HG02943 (cell line): ENCODE data around the gene FSIP1.
"Not testable (repeated sequence)": the region's sequence is repeated elsewhere in the genome, so short reads cannot be mapped to it uniquely, and the experiment has no call there.

Experiments used
- ATAC-seq: cut with Tn5 transposase; IDR thresholded peaks from one replicate; pipeline ENCODE4 v1.9.1; 2021; ENCODE audit warnings: mild to moderate bottlenecking, low read depth, moderate library complexity; ENCODE audit not compliant: unreplicated experiment

Gene FSIP1

GRCh38 chr15:39782441-39783138 is at the start of gene FSIP1:
Gene FSIP1, minus strand, starts transcription at chr15:39782841. Its CDS starts 6,317 bp downstream, at chr15:39776524.
- ATAC-seq, result peak; percentile 99

GRCh38 chr15:39830166-39830565 is 47.5 kb upstream of the FSIP1 start:
- no peak for ATAC-seq

DNA sequence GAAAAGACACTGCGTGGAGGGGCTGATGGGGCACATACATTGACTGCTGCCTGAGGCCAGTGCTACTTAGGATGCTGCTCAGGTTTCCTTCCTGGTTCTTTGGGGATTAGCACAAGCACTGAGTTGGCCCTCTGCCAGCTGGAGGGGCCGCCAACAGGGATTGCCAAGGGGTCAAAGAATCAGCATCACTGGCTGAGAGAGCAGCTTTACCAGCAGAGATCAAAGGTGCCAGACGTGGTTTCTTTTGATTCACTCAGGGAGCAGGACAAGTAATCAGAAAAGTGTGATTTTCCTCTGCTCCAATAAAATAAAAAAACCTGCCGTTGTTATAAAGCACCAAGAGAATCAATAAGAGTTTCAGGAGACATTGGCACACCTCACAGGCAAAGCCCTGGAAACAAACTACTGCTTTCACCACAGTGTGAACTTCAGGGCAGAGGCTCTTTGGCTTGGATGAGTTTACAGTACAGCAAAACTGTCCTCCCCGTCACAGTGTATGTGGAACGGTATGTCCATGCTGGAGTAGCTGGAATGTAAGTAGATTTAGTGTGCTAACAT is 45.8 kb upstream of the FSIP1 start:
- no peak for ATAC-seq

DNA sequence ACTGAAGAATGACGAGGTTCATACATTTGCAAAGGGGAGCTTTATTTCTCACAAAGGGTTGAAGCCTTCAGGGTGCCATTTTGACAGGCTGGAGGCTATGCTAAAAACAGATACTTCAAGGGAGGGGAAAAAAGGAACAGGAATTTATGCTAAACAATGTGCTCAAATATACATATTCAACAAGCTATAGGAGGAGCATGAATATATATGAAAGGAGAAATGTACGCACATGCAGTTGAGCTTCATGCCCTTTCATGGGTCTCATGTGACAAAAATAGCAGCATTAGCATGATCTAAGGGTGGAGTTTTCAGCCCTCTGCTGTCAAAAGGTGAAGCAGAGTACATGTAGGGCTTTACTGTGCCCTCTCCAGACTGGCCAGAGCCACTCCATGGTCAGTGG is 44.3 kb upstream of the FSIP1 start:
- no peak for ATAC-seq

GRCh38 chr15:39823634-39824033 is 41.0 kb upstream of the FSIP1 start:
- no peak for ATAC-seq

DNA sequence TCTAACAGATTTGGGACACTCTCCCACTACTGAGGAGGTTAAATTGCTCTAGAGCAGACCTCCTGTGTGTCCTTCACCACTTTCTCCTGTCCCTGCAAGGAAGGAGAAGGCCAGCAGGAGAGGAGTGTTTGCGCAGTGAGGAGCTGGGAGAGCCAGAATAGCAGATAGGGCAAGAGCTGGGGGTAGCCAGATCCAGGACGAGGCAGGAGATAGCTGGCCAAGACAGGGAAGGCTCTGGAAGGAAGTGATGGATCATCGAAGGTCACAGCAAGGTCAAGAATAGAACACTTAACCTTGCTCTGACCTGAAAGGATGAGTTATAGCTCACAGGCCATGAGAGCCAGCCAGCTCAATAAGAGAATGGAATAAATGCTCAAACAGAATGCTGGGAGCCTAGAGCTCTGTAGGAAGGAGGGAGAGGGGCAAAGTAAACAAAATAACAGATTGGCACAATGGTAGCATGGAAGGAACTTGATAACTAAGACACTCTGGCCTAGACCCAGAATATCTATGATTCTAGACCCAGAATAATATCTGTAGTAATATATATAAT is 37.5 kb upstream of the FSIP1 start:
- no peak for ATAC-seq

- no peak for ATAC-seq
Observed at GRCh38 chr15:39819533-39819932, 36.9 kb upstream of the FSIP1 start.

DNA sequence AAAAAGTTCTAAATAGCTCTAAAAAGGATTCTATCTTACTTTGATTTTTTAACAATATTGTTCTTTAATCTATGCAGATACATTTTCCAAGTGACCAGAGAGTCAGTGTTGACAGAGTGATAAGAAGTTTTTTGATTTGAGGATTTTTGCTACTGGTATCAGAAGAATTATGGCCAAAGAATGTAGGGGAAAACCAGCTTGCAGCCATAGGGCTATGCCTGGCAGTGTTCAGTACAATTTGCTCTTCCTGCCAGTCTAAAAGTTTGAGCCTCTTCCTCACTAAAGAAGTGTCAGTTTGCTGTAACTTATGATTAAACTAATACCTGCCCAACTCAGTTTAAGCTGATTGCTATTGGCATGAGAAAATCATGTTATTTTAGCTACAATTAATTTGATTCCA is 35.3 kb upstream of the FSIP1 start:
- ATAC-seq, result no peak

- ATAC-seq, result no peak
Observed at GRCh38 chr15:39814489-39814888, 31.8 kb upstream of the FSIP1 start.

- not testable (repeated sequence) for ATAC-seq
Observed at GRCh38 chr15:39812651-39813050, 30.0 kb upstream of the FSIP1 start.

DNA sequence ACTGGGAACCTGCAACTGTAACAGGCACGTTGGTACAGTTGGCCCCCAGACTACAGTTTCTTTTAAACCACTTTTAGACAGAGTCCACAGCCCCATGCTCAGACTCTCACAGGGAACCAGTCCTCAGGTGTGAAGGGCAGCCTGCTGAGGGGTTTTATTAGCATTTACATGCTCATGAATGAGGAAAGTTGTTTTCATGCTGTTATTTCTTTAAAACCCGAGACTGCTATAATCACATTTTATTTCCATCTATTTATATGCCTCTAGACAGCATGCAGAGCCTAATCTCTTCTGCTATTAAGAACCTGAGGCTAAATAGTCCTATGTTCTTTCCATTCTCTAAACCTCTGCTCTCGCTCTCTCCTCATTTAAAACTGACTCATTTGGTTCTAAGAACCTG is 26.3 kb upstream of the FSIP1 start:
- ATAC-seq, result no peak

DNA sequence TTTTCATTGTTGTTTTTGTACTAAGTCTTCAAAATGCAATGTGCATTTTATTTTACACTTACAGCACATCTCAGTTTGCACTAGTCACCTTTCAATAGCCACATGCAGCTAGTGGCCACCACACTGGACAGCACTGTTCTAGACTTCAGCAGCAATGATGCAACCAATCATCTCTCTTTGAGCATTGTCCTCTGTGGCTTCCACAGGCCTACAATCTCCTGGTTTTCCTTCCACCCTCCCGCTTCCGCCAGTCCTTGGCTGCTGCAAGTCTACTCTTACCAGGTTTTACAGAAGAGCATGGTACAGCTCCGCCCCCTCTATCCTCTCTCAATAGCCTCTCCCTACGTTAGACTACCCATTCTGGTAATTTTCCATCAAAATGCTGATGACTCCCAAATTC is 25.1 kb upstream of the FSIP1 start:
- no peak for ATAC-seq

DNA sequence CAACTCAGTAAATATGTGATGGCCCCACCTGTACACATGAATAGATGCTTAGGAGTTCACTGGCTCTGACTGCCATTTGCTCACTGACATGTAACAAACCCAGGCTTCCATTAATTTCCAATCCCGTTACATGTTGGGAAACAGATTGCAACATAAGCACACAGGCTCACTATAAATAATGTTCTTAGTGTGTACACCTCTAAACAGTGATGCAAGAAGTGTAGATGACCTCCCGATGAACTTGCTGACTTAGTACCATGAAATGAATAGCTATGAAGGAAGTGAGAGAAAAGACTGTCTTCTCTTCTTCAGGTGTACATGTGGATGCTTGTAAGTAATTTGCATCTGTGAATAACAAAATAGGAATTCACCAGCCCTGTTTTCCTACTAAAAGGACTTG is 21.4 kb upstream of the FSIP1 start:
- ATAC-seq, result no peak

DNA sequence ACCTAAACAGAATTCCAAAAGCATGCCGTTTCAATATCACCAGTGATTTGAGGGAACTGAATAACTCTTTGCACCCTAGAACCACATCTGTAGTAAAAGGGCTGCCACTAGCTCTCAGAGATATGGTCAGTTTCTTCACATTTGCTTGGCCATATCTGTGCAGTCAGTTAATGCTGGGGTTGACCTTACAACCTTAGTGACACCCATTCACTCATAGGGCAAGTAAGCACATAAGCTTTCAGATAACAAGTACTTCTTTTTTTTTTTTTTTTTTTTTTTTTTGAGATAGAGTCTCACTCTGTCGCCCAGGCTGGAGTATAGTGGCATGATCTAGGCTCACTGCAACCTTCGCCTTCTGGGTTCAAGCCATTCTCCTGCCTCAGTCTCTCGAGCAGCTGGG is 20.4 kb upstream of the FSIP1 start:
- ATAC-seq, result no peak

DNA sequence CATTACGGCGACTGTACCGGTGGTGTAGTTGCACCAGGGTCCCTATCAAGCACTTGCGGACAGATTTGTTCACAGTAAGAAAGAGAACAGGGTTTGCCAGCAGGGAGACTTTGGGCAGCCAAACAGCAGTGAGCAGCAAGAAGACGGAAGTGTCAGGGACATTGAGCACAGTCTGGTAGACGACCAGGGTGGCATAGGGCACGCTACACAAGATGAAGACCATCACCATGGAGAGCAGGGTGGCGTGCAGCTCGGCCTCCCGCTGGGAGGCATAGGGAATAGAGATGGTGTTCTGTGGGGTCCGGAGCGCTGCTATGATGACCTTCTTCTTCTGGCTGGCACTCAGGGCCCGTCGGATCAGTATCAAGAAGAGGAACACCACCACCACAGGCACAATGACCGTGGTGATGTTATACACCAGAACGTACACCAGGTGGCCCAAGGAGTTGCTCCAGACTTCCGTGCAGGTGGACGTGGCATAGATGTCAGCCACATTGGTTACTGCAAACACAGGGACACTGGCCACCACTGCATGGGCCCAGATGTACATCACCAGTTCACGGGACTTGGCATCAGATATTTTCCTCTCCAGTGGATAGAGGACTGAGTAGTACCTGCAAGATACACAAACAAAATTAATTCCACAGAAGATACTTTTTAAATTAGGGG is 19.1 kb upstream of the FSIP1 start:
- no peak for ATAC-seq

GRCh38 chr15:39799552-39800011 is 16.9 kb upstream of the FSIP1 start:
- ATAC-seq, result no peak

DNA sequence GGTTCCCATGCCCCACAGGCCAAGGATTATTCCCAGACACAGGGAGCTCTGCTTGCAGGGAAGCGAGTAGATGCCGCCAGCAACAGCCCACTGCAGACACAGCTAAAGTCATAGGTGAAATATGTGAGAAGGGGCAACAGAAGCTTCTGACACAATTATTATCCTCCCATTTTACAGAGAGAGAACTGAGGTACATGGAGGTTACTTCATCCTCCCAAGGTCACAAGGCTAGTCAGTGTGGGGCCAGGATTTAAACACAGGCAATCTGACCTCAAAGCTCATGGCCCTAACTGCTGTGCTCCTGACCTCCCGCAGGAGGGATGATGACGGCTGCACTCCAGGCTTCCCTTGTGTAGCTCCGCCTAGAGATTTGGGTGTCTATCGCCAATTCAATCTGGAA is 15.7 kb upstream of the FSIP1 start:
- no peak for ATAC-seq

DNA sequence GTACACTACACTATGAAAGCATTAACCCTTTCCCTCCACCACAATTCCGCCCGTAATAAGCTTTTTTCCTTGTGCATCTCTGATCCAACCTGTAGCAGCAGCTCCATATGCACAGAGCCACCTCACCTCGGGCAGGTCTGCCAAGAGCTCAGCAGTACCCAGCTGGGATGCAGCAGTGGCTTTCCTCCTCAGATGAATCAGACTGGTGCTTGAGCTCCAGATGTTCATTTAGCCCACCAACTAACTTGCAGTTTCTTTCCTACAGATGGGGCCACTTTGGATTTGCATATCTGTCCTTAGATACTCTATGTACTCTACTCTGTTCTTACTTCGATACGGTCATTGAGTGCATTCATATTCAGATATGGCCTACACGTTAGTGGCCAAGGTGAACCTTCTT is 14.8 kb upstream of the FSIP1 start:
- ATAC-seq, result peak; percentile 61

GRCh38 chr15:39796601-39797000 is 14.0 kb upstream of the FSIP1 start:
- ATAC-seq, result no peak

GRCh38 chr15:39795486-39795885 is 12.8 kb upstream of the FSIP1 start:
- no peak for ATAC-seq

DNA sequence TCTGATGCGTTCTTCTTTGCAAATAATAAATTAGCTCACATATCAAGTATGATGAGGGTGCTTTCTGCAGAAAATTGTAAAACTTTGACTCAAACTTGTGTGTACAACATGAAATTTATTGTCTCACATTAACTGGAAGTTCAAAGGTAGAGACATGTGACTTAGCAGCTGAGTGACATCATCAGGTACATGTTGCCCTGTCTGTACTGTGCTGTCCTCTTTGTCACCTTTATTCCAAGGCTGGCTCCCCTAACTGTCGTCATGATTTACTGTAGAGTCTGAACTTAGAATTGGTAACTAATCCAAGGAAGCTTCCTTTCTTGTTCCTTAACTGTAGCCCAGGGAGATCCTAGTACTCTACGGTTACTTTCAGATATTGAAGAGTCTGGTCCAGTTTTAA is 12.3 kb upstream of the FSIP1 start:
- ATAC-seq, result no peak

GRCh38 chr15:39793923-39794322 is 11.3 kb upstream of the FSIP1 start:
- ATAC-seq, result no peak
